Panc1 (cell line): ENCODE data around the gene GSS. TPM values are rescaled to one million over a fixed set of nuclear protein-coding genes. Genes with fewer than 3 reads are reported as not detected.

ENCODE experiments used
- ATAC-seq: fragments of 200-7000 bp; cut with Tn5 transposase; 2 replicates; pipeline ENCODE4 v1.9.1; 2020; ENCODE audit warnings: mild to moderate bottlenecking, moderate library complexity
- BruUV-seq: library from RNA; stranded (reverse); fragments of 400-500 nt; replicated peaks from 2 replicates; lab custom pipeline; 2021; lab: Mats Ljungman, UMichigan
- CTCF ChIA-PET: fragments of 300-600 bp; sonication (Branson Sonifier 250); formaldehyde crosslinking; loops from one replicate; lab custom pipeline; 2022; ENCODE audit warnings: antibody characterized with exemption; lab: Charles Lee
- POLR2A ChIA-PET: fragments of 300-600 bp; sonication (Branson Sonifier 250); formaldehyde crosslinking; loops from one replicate; lab custom pipeline; 2022; ENCODE audit warnings: antibody characterized with exemption; lab: Charles Lee
- DNase-seq: peaks from one replicate; pipeline ENCODE4 v3.0.0-alpha.2; 2010; ENCODE audit warnings: low read depth, low spot score
- H3K27ac ChIP-seq: 2 replicates; pipeline ENCODE4 v1.5.1; 2011; ENCODE audit warnings: mild to moderate bottlenecking, low read length, inconsistent platforms
- H3K27me3 ChIP-seq: fragments of 200-500 bp; sonication (Bioruptor generic); 2 replicates; pipeline ENCODE4 v1.6.0; 2014; ENCODE audit warnings: low read length, inconsistent platforms; ENCODE audit not compliant: control insufficient read depth, insufficient read depth
- H3K36me3 ChIP-seq: fragments of 200-500 bp; sonication (Bioruptor generic); 2 replicates; pipeline ENCODE4 v1.5.1; 2014; ENCODE audit warnings: inconsistent platforms, mild to moderate bottlenecking, low read length, moderate library complexity; ENCODE audit not compliant: control insufficient read depth, insufficient read depth
- H3K4me1 ChIP-seq: 2 replicates; pipeline ENCODE4 v1.5.1; 2011; ENCODE audit warnings: inconsistent platforms, mild to moderate bottlenecking, low read length, moderate library complexity; ENCODE audit not compliant: control insufficient read depth, insufficient read depth
- H3K4me3 ChIP-seq, 2 experiments: 2 replicates each; pipeline ENCODE4 v1.5.1; 2011 to 2012; ENCODE audit warnings: low read depth in 2 of 2, low read length in 2 of 2, mild to moderate bottlenecking in 2 of 2, inconsistent platforms in 1 of 2, moderate library complexity in 1 of 2
- H3K9me3 ChIP-seq: fragments of 200-500 bp; sonication (Bioruptor generic); 2 replicates; pipeline ENCODE4 v1.5.1; 2014; ENCODE audit warnings: low read depth, mild to moderate bottlenecking, inconsistent platforms, low read length, moderate library complexity; ENCODE audit not compliant: control insufficient read depth, insufficient read depth
- POLR2AphosphoS5 ChIP-seq: IDR thresholded peaks from 2 replicates; pipeline ENCODE4 v1.6.1; 2012; ENCODE audit warnings: mild to moderate bottlenecking, low read depth, low read length, moderate library complexity
- SIN3A ChIP-seq: IDR thresholded peaks from 2 replicates; pipeline ENCODE4 v1.6.1; 2012; ENCODE audit warnings: low read depth, mild to moderate bottlenecking, low read length, moderate library complexity, borderline replicate concordance; ENCODE audit not compliant: insufficient read depth
- TCF7L2 ChIP-seq: IDR thresholded peaks from 2 replicates; pipeline ENCODE4 v1.6.1; 2011; ENCODE audit warnings: mild to moderate bottlenecking, low read depth, low read length, inconsistent platforms
- in situ Hi-C: cut with HindIII; loops from 2 replicates; pipeline ENCODE4 v1.10.0; 2016; ENCODE audit warnings: low sequenced_read_pairs, low pct_unique_long_range_greater_than_20kb
- intact Hi-C: fragments of 100-400 bp; cut with micrococcal nuclease; formaldehyde crosslinking; loops from one replicate; pipeline ENCODE4 v1.10.0; 2022; ENCODE audit not compliant: unreplicated experiment
- total RNA-seq: library from RNA; stranded (reverse); gene quantifications from one replicate; pipeline ENCODE4 v1.2.1, GENCODE V29; 2021; ENCODE audit not compliant: unreplicated experiment
- TF ChIP-seq, protein P1 (sequence below): fragments of 450-650 bp; IDR thresholded peaks from 2 replicates; pipeline ENCODE4 v1.5.1; 2017; ENCODE audit warnings: mild to moderate bottlenecking
- TF ChIP-seq, protein P2 (sequence below), 2 experiments: IDR thresholded peaks; 2 replicates each; pipeline ENCODE4 v1.6.1; 2011 to 2012; ENCODE audit warnings: low read depth in 2 of 2, control low read depth in 1 of 2, low read length in 1 of 2, mild to moderate bottlenecking in 1 of 2, moderate library complexity in 1 of 2; ENCODE audit not compliant: insufficient read depth in 1 of 2

The GSS gene
- total RNA-seq, 1 experiment from 2014 or later: 64.8 TPM

DNA sequence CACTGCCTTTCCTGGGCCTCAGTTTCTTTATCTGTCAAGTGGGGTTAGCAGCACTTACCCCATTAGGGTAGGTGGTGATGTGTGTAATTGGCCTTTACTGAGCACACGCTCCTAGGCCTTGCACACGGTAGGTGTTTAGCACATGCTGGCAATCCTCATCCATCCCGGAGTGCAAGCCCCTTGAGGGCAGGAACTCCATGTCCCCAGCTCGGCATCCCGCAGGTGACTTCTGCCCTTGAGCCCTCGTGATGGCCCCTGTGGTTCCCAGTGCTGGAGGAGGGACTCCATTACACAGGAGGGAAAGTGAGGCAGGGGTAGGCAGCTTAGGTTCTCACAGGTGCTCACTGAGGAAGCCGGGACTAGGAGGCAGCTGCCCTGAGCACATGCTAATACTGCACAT lies 40.1 kb upstream of the GSS start:
- H3K36me3 ChIP-seq: no peaks in the 10 kb centered on the region
- CTCF ChIA-PET: no interaction called here
- no peak for DNase-seq
- no peak for TF ChIP-seq POLR2AphosphoS5
- TF ChIP-seq, protein P1, sequence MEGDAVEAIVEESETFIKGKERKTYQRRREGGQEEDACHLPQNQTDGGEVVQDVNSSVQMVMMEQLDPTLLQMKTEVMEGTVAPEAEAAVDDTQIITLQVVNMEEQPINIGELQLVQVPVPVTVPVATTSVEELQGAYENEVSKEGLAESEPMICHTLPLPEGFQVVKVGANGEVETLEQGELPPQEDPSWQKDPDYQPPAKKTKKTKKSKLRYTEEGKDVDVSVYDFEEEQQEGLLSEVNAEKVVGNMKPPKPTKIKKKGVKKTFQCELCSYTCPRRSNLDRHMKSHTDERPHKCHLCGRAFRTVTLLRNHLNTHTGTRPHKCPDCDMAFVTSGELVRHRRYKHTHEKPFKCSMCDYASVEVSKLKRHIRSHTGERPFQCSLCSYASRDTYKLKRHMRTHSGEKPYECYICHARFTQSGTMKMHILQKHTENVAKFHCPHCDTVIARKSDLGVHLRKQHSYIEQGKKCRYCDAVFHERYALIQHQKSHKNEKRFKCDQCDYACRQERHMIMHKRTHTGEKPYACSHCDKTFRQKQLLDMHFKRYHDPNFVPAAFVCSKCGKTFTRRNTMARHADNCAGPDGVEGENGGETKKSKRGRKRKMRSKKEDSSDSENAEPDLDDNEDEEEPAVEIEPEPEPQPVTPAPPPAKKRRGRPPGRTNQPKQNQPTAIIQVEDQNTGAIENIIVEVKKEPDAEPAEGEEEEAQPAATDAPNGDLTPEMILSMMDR: no peak
- TF ChIP-seq, protein P2, sequence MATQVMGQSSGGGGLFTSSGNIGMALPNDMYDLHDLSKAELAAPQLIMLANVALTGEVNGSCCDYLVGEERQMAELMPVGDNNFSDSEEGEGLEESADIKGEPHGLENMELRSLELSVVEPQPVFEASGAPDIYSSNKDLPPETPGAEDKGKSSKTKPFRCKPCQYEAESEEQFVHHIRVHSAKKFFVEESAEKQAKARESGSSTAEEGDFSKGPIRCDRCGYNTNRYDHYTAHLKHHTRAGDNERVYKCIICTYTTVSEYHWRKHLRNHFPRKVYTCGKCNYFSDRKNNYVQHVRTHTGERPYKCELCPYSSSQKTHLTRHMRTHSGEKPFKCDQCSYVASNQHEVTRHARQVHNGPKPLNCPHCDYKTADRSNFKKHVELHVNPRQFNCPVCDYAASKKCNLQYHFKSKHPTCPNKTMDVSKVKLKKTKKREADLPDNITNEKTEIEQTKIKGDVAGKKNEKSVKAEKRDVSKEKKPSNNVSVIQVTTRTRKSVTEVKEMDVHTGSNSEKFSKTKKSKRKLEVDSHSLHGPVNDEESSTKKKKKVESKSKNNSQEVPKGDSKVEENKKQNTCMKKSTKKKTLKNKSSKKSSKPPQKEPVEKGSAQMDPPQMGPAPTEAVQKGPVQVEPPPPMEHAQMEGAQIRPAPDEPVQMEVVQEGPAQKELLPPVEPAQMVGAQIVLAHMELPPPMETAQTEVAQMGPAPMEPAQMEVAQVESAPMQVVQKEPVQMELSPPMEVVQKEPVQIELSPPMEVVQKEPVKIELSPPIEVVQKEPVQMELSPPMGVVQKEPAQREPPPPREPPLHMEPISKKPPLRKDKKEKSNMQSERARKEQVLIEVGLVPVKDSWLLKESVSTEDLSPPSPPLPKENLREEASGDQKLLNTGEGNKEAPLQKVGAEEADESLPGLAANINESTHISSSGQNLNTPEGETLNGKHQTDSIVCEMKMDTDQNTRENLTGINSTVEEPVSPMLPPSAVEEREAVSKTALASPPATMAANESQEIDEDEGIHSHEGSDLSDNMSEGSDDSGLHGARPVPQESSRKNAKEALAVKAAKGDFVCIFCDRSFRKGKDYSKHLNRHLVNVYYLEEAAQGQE (IDR thresholded peaks at IDR 0.05; ENCODE audit: insufficient read depth in 1 of 2, low read depth in 2 of 2, low read length in 1 of 2): no peak
- no peak for TF ChIP-seq TCF7L2
- no peak for TF ChIP-seq SIN3A
- no peak for ATAC-seq
- no peaks in the 10 kb centered on the region for H3K27me3 ChIP-seq
- no peaks in the 10 kb centered on the region for H3K9me3 ChIP-seq
- intact Hi-C loops (no loop called here), in situ Hi-C loops (no loop called here)
- H3K4me1 ChIP-seq: no peaks in the 10 kb centered on the region
- H3K27ac ChIP-seq: no peak overlapping the region
- H3K4me3 ChIP-seq: no peak overlapping the region
- BruUV-seq: no TSS peak
- POLR2A ChIA-PET: no interaction called here

DNA sequence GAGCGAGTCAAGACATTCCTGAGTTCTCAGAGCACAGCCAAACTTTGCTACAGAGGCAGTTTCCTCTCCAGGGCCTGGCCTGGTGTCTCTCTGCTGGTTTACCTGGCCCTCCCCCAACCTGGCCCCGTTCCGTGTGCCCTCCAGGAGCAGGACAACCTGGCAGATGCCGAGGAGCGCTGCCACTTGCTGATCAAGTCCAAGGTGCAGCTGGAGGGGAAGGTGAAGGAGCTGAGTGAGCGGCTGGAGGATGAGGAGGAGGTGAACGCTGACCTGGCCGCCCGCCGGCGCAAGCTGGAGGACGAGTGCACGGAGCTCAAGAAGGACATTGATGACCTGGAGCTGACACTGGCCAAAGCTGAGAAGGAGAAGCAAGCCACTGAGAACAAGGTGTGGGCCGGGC lies 39.6 kb upstream of the GSS start:
- no peak for DNase-seq
- no peaks in the 10 kb centered on the region for H3K4me1 ChIP-seq
- no peaks in the 10 kb centered on the region for H3K27me3 ChIP-seq
- no peaks in the 10 kb centered on the region for H3K9me3 ChIP-seq
- TF ChIP-seq SIN3A: no peak
- TF ChIP-seq, protein P2 (IDR thresholded peaks at IDR 0.05; ENCODE audit: insufficient read depth in 1 of 2, low read depth in 2 of 2, low read length in 1 of 2): no peak
- no peak for TF ChIP-seq TCF7L2
- intact Hi-C loops (no loop called here), in situ Hi-C loops (no loop called here)
- H3K27ac ChIP-seq: no peak overlapping the region
- no TSS peak for BruUV-seq
- no peak overlapping the region for H3K4me3 ChIP-seq
- ATAC-seq: no peak
- H3K36me3 ChIP-seq: no peaks in the 10 kb centered on the region
- CTCF ChIA-PET: no interaction called here
- POLR2A ChIA-PET: no interaction called here
